Sigmoid colon (tissue), 3 donors: ENCODE data around the gene DMRT3.

Experiments
- POLR2A ChIP-seq, 2 donors: fragments of 450-650 bp; IDR thresholded peaks; one replicate each; pipeline ENCODE4 v1.6.1; 2016; ENCODE audit warnings: antibody characterized with exemption in 2 of 2, mild to moderate bottlenecking in 2 of 2, moderate library complexity in 2 of 2
- TF ChIP-seq, protein P1 (sequence below), 4 experiments: fragments of 450-650 bp in 3 of 4; fragments of 200-600 bp in 1 of 4; IDR thresholded peaks; one replicate each; pipeline ENCODE4 v1.5.1; 2016 to 2019; ENCODE audit warnings: antibody characterized with exemption in 4 of 4, mild to moderate bottlenecking in 3 of 4, moderate library complexity in 2 of 4

DNA sequence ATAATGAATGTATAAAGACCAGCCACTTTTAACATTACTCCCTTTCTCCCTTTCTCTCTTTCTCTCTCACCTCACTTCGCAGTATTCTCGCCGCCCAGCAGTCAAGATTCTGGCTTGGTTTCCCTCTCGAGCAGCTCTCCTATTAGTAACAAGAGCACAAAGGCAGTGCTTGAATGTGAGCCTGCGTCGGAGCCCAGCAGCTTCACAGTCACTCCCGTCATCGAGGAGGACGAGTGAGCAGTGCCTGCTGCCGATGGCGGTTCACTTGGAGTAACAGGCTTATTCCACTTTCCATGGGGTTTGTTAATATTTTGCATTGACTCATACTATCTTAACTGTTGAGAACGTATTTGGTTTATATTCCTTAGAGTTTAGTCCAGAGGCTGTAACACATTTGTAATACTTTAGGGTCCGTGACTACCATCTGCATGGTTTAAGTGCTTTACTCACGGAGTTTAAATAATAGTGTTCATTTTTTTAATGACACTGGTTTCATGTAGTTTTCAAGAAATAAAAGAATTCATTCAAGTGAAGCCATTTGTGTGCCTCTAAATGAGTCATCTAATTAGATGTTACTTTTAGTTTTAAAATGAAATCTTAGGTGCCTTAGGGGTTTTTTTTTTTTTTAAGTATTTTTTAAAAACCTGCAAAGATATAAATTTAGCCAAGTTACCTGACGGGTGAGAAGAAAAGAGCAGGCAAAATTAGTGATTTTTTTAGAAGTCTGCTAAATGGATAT lies 8.4 kb upstream of the DMRT3 start:
- TF ChIP-seq, protein P1, sequence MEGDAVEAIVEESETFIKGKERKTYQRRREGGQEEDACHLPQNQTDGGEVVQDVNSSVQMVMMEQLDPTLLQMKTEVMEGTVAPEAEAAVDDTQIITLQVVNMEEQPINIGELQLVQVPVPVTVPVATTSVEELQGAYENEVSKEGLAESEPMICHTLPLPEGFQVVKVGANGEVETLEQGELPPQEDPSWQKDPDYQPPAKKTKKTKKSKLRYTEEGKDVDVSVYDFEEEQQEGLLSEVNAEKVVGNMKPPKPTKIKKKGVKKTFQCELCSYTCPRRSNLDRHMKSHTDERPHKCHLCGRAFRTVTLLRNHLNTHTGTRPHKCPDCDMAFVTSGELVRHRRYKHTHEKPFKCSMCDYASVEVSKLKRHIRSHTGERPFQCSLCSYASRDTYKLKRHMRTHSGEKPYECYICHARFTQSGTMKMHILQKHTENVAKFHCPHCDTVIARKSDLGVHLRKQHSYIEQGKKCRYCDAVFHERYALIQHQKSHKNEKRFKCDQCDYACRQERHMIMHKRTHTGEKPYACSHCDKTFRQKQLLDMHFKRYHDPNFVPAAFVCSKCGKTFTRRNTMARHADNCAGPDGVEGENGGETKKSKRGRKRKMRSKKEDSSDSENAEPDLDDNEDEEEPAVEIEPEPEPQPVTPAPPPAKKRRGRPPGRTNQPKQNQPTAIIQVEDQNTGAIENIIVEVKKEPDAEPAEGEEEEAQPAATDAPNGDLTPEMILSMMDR (IDR thresholded peaks at IDR 0.05): no peak
- TF ChIP-seq POLR2A (IDR thresholded peaks at IDR 0.05): no peak
